ENCODE measurements around the gene DNAH5.

DNAH5 gene

DNA sequence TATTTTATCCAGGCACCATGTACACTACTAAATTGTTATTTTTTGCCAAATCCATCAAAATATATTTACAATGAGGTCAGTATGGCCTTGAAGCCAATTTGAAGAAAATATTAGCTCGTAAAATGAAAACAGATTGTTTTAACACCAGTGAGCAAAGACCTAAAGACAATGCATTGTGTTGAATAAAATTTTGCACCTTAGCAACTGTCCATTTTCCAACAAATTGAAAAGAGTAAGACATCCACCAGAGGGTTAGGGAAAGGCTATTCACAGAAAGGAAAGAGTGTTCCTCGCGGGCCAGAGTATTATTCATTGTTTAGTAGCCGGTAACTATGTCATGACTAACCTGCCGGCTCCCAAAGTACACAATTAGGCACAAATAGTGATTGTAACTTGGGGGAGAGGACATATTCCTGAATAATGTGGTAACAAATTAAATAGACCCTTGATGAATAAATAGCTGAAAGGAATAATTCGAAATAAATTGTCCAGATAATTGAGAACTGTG, 213.3 kb downstream of the DNAH5 start:
- no peak for DNase-seq (ENCODE audit: low read depth, low spot score)

DNA sequence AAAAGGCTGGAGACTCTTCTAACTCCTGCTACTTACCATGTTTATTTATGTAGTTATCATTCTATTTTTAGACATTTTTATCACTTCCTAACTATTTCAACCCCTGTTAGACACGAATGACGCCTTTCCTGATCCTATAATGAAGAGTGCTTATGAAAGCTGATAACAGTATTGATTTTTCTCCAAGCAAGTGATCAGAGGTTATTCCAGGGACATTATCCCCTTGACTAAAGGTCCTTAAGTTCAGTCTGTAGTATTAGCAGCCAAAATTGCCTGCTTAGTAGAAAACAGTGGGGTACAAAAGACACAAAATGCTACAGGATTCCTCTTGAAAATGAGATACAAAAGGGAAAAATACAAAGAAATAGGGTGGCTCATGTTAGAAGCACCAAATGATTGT, 235.6 kb downstream of the DNAH5 start:
- DNase-seq (ENCODE audit: low read depth, low spot score): no peak

DNA sequence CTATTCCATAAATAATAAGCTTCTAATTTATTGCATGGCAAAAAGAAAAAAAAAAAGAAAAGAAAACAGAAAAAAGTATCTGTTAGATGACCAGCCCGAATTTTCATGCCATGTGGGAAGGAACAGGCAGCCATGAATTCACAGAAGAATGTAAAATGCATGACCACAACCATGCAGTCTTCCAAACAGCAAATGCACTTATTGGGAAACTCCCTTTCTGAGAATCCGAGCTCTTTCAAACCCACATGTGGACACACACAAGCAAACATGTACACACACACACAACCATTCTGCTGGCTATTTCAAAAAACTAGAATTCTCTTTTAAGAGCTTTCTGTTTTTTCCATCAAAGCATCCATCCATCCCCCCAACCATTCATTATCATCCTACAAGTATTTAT, 236.1 kb downstream of the DNAH5 start:
- DNase-seq (ENCODE audit: low read depth, low spot score): no peak

DNA sequence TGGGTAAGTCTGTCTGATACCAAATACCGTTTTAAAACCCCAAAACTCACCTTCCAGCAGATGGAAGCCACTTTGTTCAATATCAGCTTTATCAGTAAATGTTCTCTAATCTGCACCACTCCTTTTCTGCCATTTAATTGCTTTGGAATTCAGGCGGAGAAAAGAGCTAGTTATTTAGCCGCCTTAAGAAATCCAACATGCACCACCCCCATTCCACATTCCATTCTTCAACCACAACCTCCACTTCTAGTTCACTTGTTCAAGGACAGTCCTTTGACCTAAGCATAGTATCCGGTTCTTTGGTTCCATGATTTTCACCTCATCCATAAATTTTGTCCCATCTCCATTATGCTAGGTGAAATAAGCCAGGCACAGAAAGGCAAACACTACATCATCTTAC, 240.1 kb downstream of the DNAH5 start:
- no peak for DNase-seq (ENCODE audit: low read depth, low spot score)

DNA sequence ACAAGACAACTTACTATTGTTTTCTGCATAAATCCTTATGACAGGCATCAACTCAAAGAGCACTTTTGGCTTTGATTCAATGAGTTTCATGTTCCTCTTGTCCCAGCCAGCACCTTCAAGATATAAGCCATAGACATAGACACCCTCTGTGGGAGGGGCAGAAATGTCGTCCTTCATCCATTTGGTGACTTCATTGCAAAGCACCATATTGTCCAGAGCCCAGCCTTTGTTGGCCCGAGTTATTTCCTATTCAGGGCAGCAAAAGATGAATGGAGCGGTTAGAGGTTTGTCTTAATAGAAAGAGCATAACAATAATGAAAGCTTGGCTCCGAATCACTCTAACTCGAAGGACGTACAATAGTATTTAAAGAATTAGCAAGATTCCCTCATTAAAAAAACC, 243.9 kb downstream of the DNAH5 start:
- DNase-seq (ENCODE audit: low read depth, low spot score): no peak

DNA sequence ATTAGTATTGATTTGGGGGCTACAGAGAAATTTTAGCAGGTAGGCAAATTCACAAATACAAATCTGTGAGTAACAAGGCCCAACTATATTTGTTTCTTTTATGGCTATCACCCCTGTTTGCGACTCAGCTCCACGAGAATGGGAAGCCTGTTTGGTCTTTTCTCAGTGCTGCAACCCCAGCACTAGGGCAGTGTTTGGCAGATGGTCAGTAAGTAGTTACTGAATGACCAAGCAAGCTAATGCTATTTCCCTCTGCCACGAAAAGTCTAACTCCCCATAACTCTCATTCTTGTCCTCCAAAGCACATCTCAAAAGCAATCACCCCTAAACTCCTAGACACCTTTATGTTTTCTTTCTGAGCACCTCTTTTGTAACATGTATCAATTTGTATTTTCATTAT, 245.6 kb downstream of the DNAH5 start:
- no peak for DNase-seq (ENCODE audit: low read depth, low spot score)

DNA sequence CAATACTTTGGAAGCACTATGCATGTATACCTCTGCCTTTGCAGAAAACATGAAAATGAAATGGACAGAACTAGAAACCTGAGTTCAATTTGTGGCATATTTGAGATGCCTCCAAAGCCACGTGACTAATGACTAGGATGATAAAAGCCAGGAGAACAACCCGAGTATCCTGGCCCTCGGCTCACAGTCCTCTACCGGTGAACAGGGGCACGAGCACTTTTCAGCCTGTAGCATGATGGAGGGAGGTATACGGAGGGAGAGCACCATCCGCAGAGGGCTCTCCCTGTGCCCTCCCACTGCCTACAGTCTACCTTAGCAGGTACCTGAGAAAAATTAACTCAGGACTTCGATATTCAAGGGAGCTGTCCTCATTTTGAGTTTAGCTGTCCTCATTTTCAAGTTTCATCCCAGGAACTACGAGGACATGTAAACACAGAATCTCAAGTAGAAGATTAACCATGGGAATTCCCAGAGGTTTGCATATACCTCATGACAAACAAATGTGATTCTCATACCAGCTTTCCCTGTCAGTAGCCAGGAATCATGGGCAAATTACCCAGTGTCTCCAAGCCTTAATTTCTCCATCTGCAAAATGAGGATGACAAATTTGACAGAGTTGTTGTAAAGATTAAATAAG, 249.3 kb downstream of the DNAH5 start:
- DNase-seq (ENCODE audit: low read depth, low spot score): no peak

DNA sequence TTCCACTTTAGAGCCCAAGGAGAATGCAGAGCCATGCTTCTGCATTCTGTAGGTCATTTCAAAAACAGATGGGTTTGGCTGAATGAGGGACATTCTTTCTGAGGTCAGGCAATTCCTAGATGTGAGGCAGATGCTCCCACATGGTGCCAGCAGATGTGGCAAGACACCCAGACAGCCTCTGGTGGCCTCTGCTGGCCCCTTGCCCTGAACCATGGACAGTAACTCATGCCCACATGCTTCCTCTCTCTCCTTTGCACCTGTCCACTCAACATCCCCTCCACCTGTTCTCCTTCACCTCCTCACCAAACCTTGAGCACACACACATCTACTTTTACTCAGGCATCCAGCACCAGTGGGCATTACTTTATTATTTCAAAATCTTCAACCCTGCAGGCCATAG, 252.3 kb downstream of the DNAH5 start:
- no peak for DNase-seq (ENCODE audit: low read depth, low spot score)

DNA sequence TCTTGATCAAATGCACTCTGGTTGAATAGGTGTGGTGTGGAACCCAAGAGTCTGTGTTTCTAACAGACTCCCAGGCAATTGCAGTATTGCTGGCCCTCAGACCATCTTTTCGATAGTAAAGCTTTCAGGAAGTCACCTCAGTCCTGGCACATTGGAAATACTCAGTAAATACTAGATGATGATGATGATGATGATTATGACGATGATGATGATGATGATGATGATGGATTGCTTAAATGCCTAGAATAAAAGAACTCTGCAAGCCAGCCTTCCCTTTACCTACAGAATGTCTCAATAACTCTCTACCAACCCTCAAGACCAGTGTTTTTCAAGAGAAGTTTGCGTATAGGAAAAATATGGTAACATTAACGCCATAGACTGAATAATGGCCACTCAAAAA, 268.0 kb downstream of the DNAH5 start:
- DNase-seq (ENCODE audit: low read depth, low spot score): no peak

DNA sequence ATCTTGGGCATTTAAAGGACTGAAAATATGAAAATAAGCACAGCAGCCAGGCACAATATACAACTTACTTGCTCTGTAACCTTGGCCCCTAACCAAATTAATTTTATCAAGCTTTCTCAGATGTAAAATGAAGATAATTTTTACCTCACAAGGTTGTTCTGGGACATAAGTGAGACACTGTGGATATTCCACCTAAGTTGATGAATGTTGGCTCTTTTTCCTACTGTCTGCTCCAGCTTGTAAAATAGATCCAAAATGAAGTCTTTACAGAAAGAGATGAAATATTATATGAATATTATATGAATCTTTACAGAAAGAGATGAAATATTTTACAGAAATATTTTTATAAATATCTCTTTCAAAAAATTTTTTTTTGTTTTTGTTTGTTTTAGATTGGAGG, 270.1 kb downstream of the DNAH5 start:
- no peak for DNase-seq (ENCODE audit: low read depth, low spot score)

DNA sequence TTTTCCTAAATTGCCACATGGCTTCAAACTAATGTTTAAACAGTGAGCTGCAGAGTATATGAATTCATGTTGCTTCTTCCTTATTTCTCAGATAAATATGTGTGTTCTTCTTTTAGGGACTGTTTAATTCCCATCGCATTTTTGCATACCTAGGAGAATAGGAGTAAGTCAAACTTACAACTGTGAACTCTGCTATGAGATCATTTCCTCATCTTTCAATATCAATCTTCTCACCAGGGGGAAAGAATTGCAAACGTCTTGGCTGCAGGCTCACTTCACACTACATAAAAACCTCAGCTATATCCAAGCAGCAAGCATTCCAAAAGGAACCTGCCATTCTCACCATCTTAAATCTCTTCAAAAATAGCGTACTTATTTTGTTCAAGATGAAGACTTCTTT, 271.0 kb downstream of the DNAH5 start:
- no peak for DNase-seq (ENCODE audit: low read depth, low spot score)

DNA sequence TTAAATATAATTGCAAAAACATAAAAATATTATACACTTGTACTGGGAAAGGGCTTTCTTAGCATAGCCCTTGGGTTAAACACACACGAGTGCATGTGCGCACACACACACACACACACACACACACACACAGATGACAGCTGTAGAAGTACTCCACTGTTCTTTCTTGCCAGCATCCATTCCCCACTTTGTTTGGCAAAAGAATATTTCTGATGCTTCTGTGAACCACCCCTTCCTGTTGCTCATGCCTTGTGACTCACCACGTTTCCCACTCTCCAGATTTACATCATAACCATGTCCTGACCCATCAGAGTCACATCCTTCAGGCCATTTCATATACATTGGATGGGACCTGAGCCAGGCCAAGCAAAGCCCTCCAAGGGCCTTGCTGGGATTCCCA, 280.1 kb downstream of the DNAH5 start:
- DNase-seq (ENCODE audit: low read depth, low spot score): no peak

DNA sequence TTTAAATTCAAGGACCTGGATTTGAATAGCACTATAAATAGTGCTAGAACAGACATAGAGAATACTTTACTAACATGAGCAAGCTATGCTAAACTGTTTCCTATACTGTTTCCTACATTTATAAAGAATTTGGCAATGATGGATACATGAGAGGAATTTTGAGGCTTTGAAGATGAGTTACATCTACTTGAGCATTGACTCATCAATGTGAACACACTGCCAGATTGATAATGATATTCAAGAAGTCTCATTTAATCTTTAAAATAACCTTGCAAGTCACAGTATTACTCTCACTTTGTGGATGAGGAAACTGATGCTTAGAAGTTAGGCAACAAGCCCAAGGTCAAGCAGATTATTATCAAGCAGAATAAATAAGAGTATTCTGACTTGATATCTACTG, 281.9 kb downstream of the DNAH5 start:
- DNase-seq (ENCODE audit: low read depth, low spot score): no peak

DNA sequence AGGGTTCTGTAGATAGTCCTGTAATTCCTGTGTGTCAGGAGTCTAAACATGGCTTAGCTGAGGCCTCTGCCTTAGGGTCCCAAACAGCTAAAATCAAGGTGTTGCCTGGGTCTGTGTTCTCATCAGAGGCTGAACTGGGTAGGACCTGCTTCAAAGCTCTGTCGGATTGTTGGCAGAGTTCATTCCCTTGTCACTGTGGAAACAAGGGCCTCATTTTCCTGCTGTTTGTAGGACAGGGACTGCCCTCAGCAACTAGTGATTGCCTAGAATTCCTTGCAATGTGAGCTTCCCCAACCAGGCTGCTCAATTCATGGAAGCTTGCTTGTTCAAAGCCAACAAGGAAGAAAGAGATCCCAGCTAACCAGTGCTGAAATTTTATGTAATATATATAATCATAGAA, 283.2 kb downstream of the DNAH5 start:
- no peak for DNase-seq (ENCODE audit: low read depth, low spot score)

DNA sequence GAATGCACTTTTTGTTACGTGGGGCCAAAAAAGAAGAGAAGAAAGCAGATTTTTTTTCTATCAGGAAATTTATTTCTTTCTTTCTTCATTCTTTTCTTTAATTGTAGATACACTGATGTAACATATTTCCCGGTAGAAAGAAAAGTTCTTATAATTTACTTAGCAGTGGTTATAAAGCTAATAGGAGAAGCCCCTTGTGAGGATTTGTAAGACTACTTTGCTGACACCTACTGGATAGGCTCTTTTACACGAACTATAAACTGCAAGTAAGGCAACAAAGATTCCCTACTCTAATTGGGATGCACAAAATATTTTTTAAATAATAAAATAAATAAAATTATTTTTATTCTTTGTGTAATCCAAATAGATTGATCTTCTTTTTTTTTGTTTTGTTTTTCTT, 284.4 kb downstream of the DNAH5 start:
- no peak for DNase-seq (ENCODE audit: low read depth, low spot score)

DNA sequence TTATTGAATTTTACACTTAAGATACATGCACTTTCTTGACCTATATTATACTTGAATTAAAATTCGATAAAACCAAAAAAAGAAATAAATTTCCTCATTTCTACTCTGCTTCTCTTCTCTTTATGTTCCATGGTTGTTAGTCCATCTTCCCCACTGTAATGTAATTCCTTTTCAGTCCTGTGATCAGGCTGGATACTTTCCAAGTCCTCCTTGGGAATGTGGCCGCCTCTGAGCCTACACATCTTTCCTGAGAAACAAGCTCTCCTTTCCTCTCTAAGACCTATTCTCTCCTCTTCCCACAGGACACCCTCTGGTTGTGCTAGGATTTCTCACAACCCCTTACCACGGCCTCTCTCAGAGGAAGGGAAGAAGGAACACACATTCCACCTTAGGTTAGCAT, 285.1 kb downstream of the DNAH5 start:
- DNase-seq (ENCODE audit: low read depth, low spot score): no peak

DNA sequence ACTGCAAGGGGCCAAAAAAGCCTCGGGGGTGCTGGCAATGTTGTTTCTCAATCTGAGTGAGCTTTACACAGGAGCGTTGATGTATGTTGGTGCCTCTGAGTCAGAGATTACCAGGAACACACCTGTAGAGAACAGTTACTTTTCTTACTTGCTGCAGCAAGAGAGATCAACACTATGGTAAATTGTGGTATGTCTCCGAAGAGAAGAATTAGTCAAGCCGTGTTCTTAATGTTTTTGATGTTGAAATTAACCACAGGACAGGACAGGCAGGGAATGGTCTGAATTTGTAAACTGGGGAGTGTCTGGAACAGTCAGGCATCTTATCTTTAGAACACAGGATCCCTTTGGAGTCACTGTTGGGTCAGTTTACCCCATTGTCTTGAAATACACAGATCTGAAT, 285.7 kb downstream of the DNAH5 start:
- no peak for DNase-seq (ENCODE audit: low read depth, low spot score)

DNA sequence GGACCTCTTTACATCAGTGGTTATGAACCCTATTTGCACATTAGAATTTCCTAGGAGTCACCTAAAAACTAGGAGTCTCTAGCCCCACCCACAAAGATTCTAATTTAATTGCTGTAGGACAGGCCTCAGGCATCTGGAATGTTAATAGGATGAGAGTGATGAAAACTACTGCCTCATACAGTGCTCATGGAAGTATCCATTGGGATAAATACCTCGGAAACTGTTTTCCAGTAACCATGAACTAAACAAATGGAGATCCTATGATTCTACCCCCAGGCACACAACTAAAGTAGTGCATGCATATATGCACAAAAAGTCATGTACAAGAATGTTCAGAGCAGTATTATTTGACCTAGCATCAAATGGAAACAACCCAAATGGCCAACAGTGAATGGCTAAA, 286.3 kb downstream of the DNAH5 start:
- no peak for DNase-seq (ENCODE audit: low read depth, low spot score)

DNA sequence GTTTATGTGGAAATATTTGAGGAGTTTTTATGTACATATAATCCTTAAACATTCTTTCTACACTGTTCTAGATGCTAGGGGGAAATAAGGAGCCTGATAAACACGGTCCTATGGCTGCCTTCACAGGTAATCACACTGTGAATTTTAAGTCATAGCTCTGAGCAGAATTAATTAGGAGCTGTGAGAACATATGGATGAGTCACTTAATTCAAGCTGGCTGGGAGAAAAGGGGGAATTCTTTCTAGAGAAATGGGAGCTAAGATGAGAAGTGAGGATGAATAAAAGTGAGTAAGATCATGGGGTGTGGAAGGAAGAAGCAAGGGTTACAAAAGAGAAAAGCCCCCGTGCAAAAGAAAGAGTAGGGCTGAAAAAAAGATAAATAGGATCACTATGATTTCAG, 290.8 kb downstream of the DNAH5 start:
- DNase-seq (ENCODE audit: low read depth, low spot score): no peak

DNA sequence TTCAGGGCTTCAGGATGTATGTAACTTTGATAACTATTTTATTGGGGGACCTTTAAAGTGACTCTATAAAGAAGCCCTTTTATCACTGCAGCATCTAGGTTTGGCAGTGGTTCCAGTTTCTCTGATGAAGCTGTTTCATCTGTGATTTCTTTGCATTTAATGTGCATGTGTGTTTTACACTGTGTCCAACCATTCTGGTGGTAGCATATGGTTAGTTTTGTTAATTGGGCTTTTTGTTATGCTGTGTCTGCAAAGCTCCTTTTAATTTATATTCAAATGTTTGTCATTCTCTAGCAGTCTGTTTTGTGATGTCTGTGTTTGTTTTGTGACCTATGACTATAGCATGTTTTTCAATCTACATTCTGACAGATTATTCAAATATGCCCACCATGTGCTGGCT, 294.8 kb downstream of the DNAH5 start:
- no peak for DNase-seq (ENCODE audit: low read depth, low spot score)

DNA sequence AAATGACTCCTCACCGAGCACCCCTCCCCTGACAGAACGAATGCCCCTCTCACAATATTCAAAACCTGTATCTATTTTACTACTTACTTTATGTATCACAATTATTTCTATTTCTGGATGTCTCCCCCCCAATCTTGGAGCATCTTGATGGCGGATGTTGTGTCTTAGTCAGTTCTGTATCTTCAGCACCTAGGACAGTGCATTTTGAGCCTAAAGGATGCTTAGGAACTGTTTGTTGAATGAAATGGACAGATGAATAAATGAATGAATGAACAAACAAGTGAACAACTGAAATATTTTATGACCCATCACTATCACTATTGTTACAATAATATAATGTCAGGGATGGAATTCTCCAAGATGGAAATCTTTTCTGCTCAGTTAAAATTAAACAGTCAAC, 295.7 kb downstream of the DNAH5 start:
- DNase-seq (ENCODE audit: low read depth, low spot score): no peak

DNA sequence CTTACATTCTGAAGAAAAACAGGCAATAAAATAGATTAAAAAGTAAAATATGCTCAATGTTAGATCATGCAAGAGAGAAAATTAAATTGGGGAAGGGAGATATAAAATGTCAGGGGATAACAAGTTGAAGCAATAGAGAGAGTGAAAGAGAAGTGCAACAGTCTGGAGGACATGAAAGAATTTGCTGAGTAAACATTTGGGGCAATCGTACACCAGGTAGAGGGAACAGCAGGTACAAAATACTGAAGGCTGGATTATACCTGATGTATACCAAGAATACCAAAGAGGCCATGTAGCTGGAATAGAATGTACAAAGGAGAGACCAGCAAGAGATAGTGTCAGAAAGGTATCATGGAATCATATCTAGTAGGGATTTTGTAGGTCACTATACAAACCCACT, 300.8 kb downstream of the DNAH5 start:
- no peak for DNase-seq (ENCODE audit: low read depth, low spot score)

DNA sequence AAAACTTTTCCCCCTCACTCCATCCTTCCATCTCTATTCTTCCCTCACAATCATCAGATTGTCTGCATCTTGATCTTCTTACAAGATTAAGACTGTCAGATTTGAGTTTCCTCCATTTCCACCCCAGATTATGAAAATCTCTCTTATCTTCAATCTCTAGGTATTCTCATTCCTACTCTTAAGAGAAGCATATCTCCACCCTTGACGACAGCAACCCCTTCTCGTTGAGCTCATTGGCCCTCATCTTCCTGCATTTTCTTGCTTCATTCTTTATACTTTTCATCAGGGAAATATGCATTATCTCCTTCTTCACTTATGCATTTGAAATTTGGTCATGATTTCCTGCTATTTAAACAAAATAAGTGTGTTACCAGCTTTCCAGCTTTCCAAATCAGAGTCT, 301.3 kb downstream of the DNAH5 start:
- no peak for DNase-seq (ENCODE audit: low read depth, low spot score)

All from activated CD4-positive, CD25-positive, alpha-beta regulatory T cell treated with anti-CD3 and anti-CD28 coated beads, Interleukin-2, amount 50 U/mL, for 16 hours (primary cell).